Kidney capillary endothelial cell (primary cell): Measurements from ENCODE around the gene USP26.
"Not testable (repeated sequence)": the region's sequence is repeated elsewhere in the genome, so short reads cannot be mapped to it uniquely, and the experiment has no call there.

ENCODE experiments used
- DNase-seq: peaks from one replicate; pipeline ENCODE4 v3.0.0-alpha.2; 2018; ENCODE audit warnings: low spot score

The USP26 gene

GRCh38 chrX:133097031-133097430 is at the start of gene USP26:
Gene USP26, minus strand, starts transcription at chrX:133097109. Its CDS starts 68,889 bp downstream, at chrX:133028220.
- DNase-seq: no peak

- DNase-seq: no peak
Measured at GRCh38 chrX:133134282-133134681, 37.4 kb upstream of the USP26 start.

GRCh38 chrX:133120406-133120805 is 23.5 kb upstream of the USP26 start:
- DNase-seq: no peak

- DNase-seq: no peak
Measured at GRCh38 chrX:133094098-133094731, 2.7 kb downstream of the USP26 start.

- DNase-seq: no peak
Measured at GRCh38 chrX:133090236-133090809, 6.6 kb downstream of the USP26 start.

- no peak for DNase-seq
Measured at GRCh38 chrX:133089411-133089810, 7.5 kb downstream of the USP26 start.

- no peak for DNase-seq
Measured at GRCh38 chrX:133085785-133086184, 11.1 kb downstream of the USP26 start.

- DNase-seq: not testable (repeated sequence)
Measured at GRCh38 chrX:133085056-133085455, 11.9 kb downstream of the USP26 start.

- DNase-seq: no peak
Measured at GRCh38 chrX:133083899-133084298, 13.0 kb downstream of the USP26 start.

- DNase-seq: no peak
Measured at GRCh38 chrX:133081990-133082389, 14.9 kb downstream of the USP26 start.

- DNase-seq: not testable (repeated sequence)
Measured at GRCh38 chrX:133077856-133078255, 19.1 kb downstream of the USP26 start.

GRCh38 chrX:133072566-133072965 is 24.3 kb downstream of the USP26 start:
- DNase-seq: no peak

- DNase-seq: no peak
Measured at GRCh38 chrX:133068461-133068860, 28.4 kb downstream of the USP26 start.

GRCh38 chrX:133056341-133056740 is 40.6 kb downstream of the USP26 start:
- DNase-seq: no peak

GRCh38 chrX:133054761-133055405 is 42.0 kb downstream of the USP26 start:
- no peak for DNase-seq

GRCh38 chrX:133053861-133054598 is 42.9 kb downstream of the USP26 start:
- no peak for DNase-seq

GRCh38 chrX:133048751-133049150 is 48.2 kb downstream of the USP26 start:
- DNase-seq: no peak

GRCh38 chrX:133046601-133047000 is 50.3 kb downstream of the USP26 start:
- no peak for DNase-seq

GRCh38 chrX:133045986-133046385 is 50.9 kb downstream of the USP26 start:
- no peak for DNase-seq

- not testable (repeated sequence) for DNase-seq
Measured at GRCh38 chrX:133044145-133044786, 52.6 kb downstream of the USP26 start.

- no peak for DNase-seq
Measured at GRCh38 chrX:133042260-133042659, 54.6 kb downstream of the USP26 start.

- DNase-seq: no peak
Measured at GRCh38 chrX:133033010-133033409, 63.9 kb downstream of the USP26 start.
